GM12878 (cell line): ENCODE measurements around the gene CRYBB2. TPM values are rescaled to one million over a fixed set of nuclear protein-coding genes. Genes with fewer than 3 reads are reported as not detected.

Source experiments
- ATAC-seq: fragments of 200-7000 bp; cut with Tn5 transposase; 3 replicates; pipeline ENCODE4 v1.9.1; 2020; ENCODE audit warnings: mild to moderate bottlenecking, moderate library complexity
- BruUV-seq: library from RNA; stranded (reverse); fragments of 400-500 nt; replicated peaks from 2 replicates; lab custom pipeline; 2021; lab: Mats Ljungman, UMichigan
- CTCF ChIA-PET: fragments of 300-600 bp; sonication (Branson Sonifier 250); formaldehyde crosslinking; extraction: SDS; loops from one replicate; lab custom pipeline; 2021; ENCODE audit warnings: inconsistent platforms; lab: Yijun Ruan, JAX
- POLR2A ChIA-PET: fragments of 350-600 bp; formaldehyde crosslinking; extraction: SDS; loops from one replicate; lab custom pipeline; 2021; ENCODE audit warnings: inconsistent platforms; lab: Charles Lee
- RAD21 ChIA-PET: fragments of 300-600 bp; sonication (Branson Sonifier 250); formaldehyde crosslinking; loops from one replicate; lab custom pipeline; 2023; ENCODE audit warnings: antibody characterized with exemption; ENCODE audit not compliant: unreplicated experiment; lab: Charles Lee
- SMC1A ChIA-PET: fragments of 300-600 bp; sonication (Branson Sonifier 250); formaldehyde crosslinking; loops from one replicate; lab custom pipeline; 2023; ENCODE audit not compliant: unreplicated experiment, uncharacterized antibody; lab: Charles Lee
- DNase-seq: peaks from one replicate; pipeline ENCODE4 v3.0.0-alpha.2; 2011; ENCODE audit warnings: low read depth, low spot score
- FAIRE-seq: peaks from 3 replicates; lab custom pipeline; 2011; peaks lifted over from hg19 to GRCh38; lab: Jason Lieb, UNC
- H2AFZ ChIP-seq: 2 replicates; pipeline ENCODE4 v1.6.0; 2011; ENCODE audit warnings: low read depth, low read length, control low read depth; ENCODE audit not compliant: control insufficient read depth
- H3K27ac ChIP-seq: 2 replicates; pipeline ENCODE4 v1.5.1; 2011; ENCODE audit warnings: control low read depth; ENCODE audit not compliant: control insufficient read depth, insufficient read depth
- H3K27me3 ChIP-seq, 2 experiments: replicated peaks in 1 of 2; 2 replicates each; pipeline versions ENCODE4 v1.6.0 to v1.6.1; 2011; ENCODE audit warnings: low read length in 1 of 2; ENCODE audit not compliant: control insufficient read depth in 2 of 2, insufficient read depth in 2 of 2
- H3K36me3 ChIP-seq, 2 experiments: 2 replicates each; pipeline ENCODE4 v1.5.1; 2011; ENCODE audit warnings: low read length in 1 of 2; ENCODE audit not compliant: control insufficient read depth in 2 of 2, insufficient read depth in 2 of 2
- H3K4me1 ChIP-seq: 2 replicates; pipeline ENCODE4 v1.6.1; 2011; ENCODE audit warnings: mild to moderate bottlenecking, low read length, moderate library complexity, mixed read lengths; ENCODE audit not compliant: control insufficient read depth, insufficient read depth
- H3K4me2 ChIP-seq: 2 replicates; pipeline ENCODE4 v1.6.0; 2011; ENCODE audit warnings: control low read depth; ENCODE audit not compliant: control insufficient read depth, insufficient read depth
- H3K4me3 ChIP-seq: fragments of 200-600 bp; sonication (generic); 2 replicates; pipeline ENCODE4 v1.5.1; 2016
- H3K79me2 ChIP-seq: 2 replicates; pipeline ENCODE4 v1.6.0; 2011; ENCODE audit warnings: low read length; ENCODE audit not compliant: control insufficient read depth, insufficient read depth
- H3K9ac ChIP-seq: 2 replicates; pipeline ENCODE4 v1.8.0; 2011; ENCODE audit warnings: low read length, control low read depth, mixed read lengths; ENCODE audit not compliant: control insufficient read depth, insufficient read depth
- H3K9me3 ChIP-seq: replicated peaks from 3 replicates; pipeline ENCODE4 v1.5.1; 2011; ENCODE audit warnings: mild to moderate bottlenecking, low read length; ENCODE audit not compliant: control insufficient read depth, insufficient read depth
- H4K20me1 ChIP-seq: 2 replicates; pipeline ENCODE4 v1.6.0; 2011; ENCODE audit not compliant: control insufficient read depth, insufficient read depth
- ATF3 ChIP-seq: IDR thresholded peaks from 2 replicates; pipeline ENCODE4 v1.6.1; 2011; ENCODE audit warnings: low read depth, mild to moderate bottlenecking, low read length, moderate library complexity, borderline replicate concordance; ENCODE audit errors: extremely low read depth
- CTCF ChIP-seq, 3 experiments: IDR thresholded peaks in 2 of 3; conservative IDR thresholded peaks in 1 of 3; 2 replicates each; pipeline ENCODE4 v1.5.1; 2011; ENCODE audit warnings: low read depth in 3 of 3, low read length in 3 of 3, mild to moderate bottlenecking in 3 of 3, control low read depth in 2 of 3, moderate library complexity in 2 of 3, inconsistent platforms in 1 of 3, mixed read lengths in 1 of 3; ENCODE audit not compliant: control insufficient read depth in 2 of 3, insufficient read depth in 1 of 3; ENCODE audit errors: extremely low read depth in 1 of 3
- FOS ChIP-seq: IDR thresholded peaks from 3 replicates; pipeline ENCODE4 v1.6.1; 2011; ENCODE audit warnings: borderline replicate concordance; ENCODE audit not compliant: insufficient read length; ENCODE audit errors: extremely low read depth
- PRDM15 ChIP-seq: fragments of 450-650 bp; formaldehyde crosslinking; IDR thresholded peaks from 2 replicates; pipeline ENCODE4 v1.4.0; 2020; ENCODE audit warnings: mild to moderate bottlenecking, moderate library complexity
- ZBTB11 ChIP-seq: fragments of 450-650 bp; formaldehyde crosslinking; IDR thresholded peaks from 2 replicates; pipeline ENCODE4 v1.5.0; 2022; ENCODE audit warnings: mild to moderate bottlenecking, missing genetic modification characterization
- ZNF622 ChIP-seq: fragments of 450-650 bp; IDR thresholded peaks from 2 replicates; pipeline ENCODE4 v1.6.1; 2017; ENCODE audit warnings: mild to moderate bottlenecking, inconsistent platforms
- WGBS: methylation state at CpG from one replicate; pipeline ENCODE4 v1.1.6; 2016; ENCODE audit warnings: low lambda C conversion rate; ENCODE audit not compliant: insufficient replicate concordance, insufficient coverage; ENCODE audit errors: missing lambda C conversion rate; 5-methylcytosine and 5-hydroxymethylcytosine counted together
- in situ Hi-C: fragments of 300-500 bp; cut with MboI; formaldehyde crosslinking; loops from 9 replicates; pipeline ENCODE4 v1.14.3; 2018; ENCODE audit warnings: mixed read lengths
- intact Hi-C: fragments of 100-400 bp; cut with micrococcal nuclease; formaldehyde crosslinking; loops from one replicate; pipeline ENCODE4 v1.14.2; 2022; ENCODE audit not compliant: unreplicated experiment
- polyA plus RNA-seq, 11 experiments: library from polyadenylated mRNA; depleted of rRNA in 4 of 11; unstranded in 6 of 11; stranded (reverse) in 5 of 11; fragments of >200 nt; fragmentation: Nextera tagmentation in 4 of 11; fragmentation: Illumina TruSeq in 1 of 11; extraction: Ambion mirVana in 4 of 11; extraction: Trizol in 1 of 11; gene quantifications; 1 replicate in 1 of 11; 2 replicates in 10 of 11; pipeline versions ENCODE4 v1.2.1 to v1.2.3, GENCODE V29; 2011 to 2016; ENCODE audit warnings: inconsistent platforms in 2 of 11, missing spikeins in 2 of 11, low read depth in 1 of 11
- total RNA-seq, 4 experiments: library from RNA; depleted of rRNA in 3 of 4; stranded (reverse); fragments of >200 nt in 3 of 4; fragmentation: Illumina TruSeq in 1 of 4; extraction: Trizol in 1 of 4; gene quantifications; 2 replicates each; pipeline versions ENCODE4 v1.2.1 to v1.2.3, GENCODE V29; 2013 to 2021

CRYBB2 gene
- total and polyA plus RNA-seq, 10 of the 15 experiments (the other 5 are each of a cell fraction or from before 2014, with no cell fraction given) = not detected

GRCh38 chr22:25170426-25170980 is 48.9 kb upstream of the CRYBB2 start:
- intact Hi-C loops = loop anchor here (5.0 kb wide), 1 partner anchor 38 kb away; no protein-coding TSS in a partner anchor
- TF ChIP-seq FOS (no peak), ZNF622 (no peak), ATF3 (no peak), ZBTB11 (CRISPR knock-in tag) (no peak), PRDM15 (CRISPR knock-in tag) (no peak), CTCF (IDR thresholded peaks at IDR 0.05 in 2 of 3, conservative IDR thresholded peaks at IDR 0.05 in 1 of 3; ENCODE audit: control insufficient read depth in 2 of 3, extremely low read depth in 1 of 3, insufficient read depth in 1 of 3, low read depth in 3 of 3, low read length in 3 of 3) (no peak)
- TF ChIP-seq, all 136 proteins: peak for 0
- in situ Hi-C loops = loop anchor here (5.0 kb wide), 1 partner anchor 88 kb away; no protein-coding TSS in a partner anchor
- no TSS peak for BruUV-seq
- DNase-seq (no peak), ATAC-seq (no peak), FAIRE-seq (no peak)
- Histone ChIP-seq H3K4me2 (no peak overlapping the region), H3K4me3 (no peak overlapping the region), H3K27me3 (peaks cover 0 to 4% of the 10 kb centered on the region in 2 experiments; a peak in 3 of 4 replicates), H3K79me2 (no peaks in the 10 kb centered on the region), H3K9me3 (no peaks in the 10 kb centered on the region), H3K36me3 (no peaks in the 10 kb centered on the region), H2AFZ (no peak overlapping the region), H3K27ac (no peak overlapping the region), H3K4me1 (no peaks in the 10 kb centered on the region), H4K20me1 (no peaks in the 10 kb centered on the region), H3K9ac (no peak overlapping the region)
- CTCF ChIA-PET = interaction anchor here (0.7 to 10.9 kb wide), 5 partner anchors 36 to 110 kb away, joined by 3 to 160 read pairs (median 6); no protein-coding TSS in a partner anchor
- SMC1A ChIA-PET = interaction anchor here (0.8 to 3.5 kb wide), 5 partner anchors 11 to 94 kb away, joined by 3 to 32 read pairs (median 6); no protein-coding TSS in a partner anchor
- RAD21 ChIA-PET = interaction anchor here (2.0 to 5.2 kb wide), 2 partner anchors 89 to 95 kb away, joined by 6 to 35 read pairs; no protein-coding TSS in a partner anchor
- WGBS = 48% methylated on average over 16 of the region's 16 CpGs
- POLR2A ChIA-PET = no interaction called here
